Endodermal cell (in vitro differentiated cells): ENCODE measurements around the gene SPINK4. TPM values are rescaled to one million over a fixed set of nuclear protein-coding genes. Genes with fewer than 3 reads are reported as not detected.

Experiments used
- DNase-seq: peaks from one replicate; pipeline ENCODE4 v3.0.0-alpha.2; 2017
- H3K27ac ChIP-seq: 2 replicates; pipeline ENCODE4 v1.5.1; 2013; ENCODE audit warnings: mild to moderate bottlenecking, low read depth, low read length, moderate library complexity
- H3K27me3 ChIP-seq: 2 replicates; pipeline ENCODE4 v1.6.1; 2013; ENCODE audit warnings: mild to moderate bottlenecking, low read length, moderate library complexity; ENCODE audit not compliant: insufficient read depth, control insufficient read depth, poor library complexity, severe bottlenecking
- H3K36me3 ChIP-seq: 2 replicates; pipeline ENCODE4 v1.7.0; 2013; ENCODE audit warnings: mild to moderate bottlenecking, low read length, moderate library complexity; ENCODE audit not compliant: control insufficient read depth, insufficient read depth
- H3K4me1 ChIP-seq: one replicate; pipeline ENCODE4 v1.7.0; 2013; ENCODE audit warnings: low read length; ENCODE audit not compliant: control insufficient read depth, insufficient read depth
- H3K4me3 ChIP-seq: 2 replicates; pipeline ENCODE4 v1.5.1; 2013; ENCODE audit warnings: mild to moderate bottlenecking, low read length, moderate library complexity
- H3K9ac ChIP-seq: 2 replicates; pipeline ENCODE4 v1.6.1; 2013; ENCODE audit warnings: mild to moderate bottlenecking, low read length, moderate library complexity; ENCODE audit not compliant: poor library complexity, severe bottlenecking; ENCODE audit errors: extremely low read depth
- H3K9me3 ChIP-seq: 2 replicates; pipeline ENCODE4 v1.6.1; 2013; ENCODE audit warnings: mild to moderate bottlenecking, low read length, moderate library complexity; ENCODE audit not compliant: control insufficient read depth
- H3K27ac Mint-ChIP-seq: 2 replicates; pipeline ENCODE4 v1.8.0; 2020; ENCODE audit warnings: mixed read lengths
- H3K27me3 Mint-ChIP-seq: 2 replicates; pipeline ENCODE4 v1.8.0; 2021; ENCODE audit warnings: mild to moderate bottlenecking, mixed read lengths; ENCODE audit not compliant: insufficient read depth
- H3K36me3 Mint-ChIP-seq: 2 replicates; pipeline ENCODE4 v1.8.0; 2020; ENCODE audit warnings: low read depth, mixed read lengths
- H3K4me1 Mint-ChIP-seq: 2 replicates; pipeline ENCODE4 v1.8.0; 2020; ENCODE audit warnings: mixed read lengths
- H3K4me3 Mint-ChIP-seq: 2 replicates; pipeline ENCODE4 v1.8.0; 2020; ENCODE audit warnings: mild to moderate bottlenecking, moderate library complexity, mixed read lengths
- H3K9me3 Mint-ChIP-seq: 2 replicates; pipeline ENCODE4 v1.8.0; 2020; ENCODE audit warnings: mild to moderate bottlenecking, mixed read lengths
- WGBS, 2 experiments: methylation state at CpG; one replicate each; pipeline versions ENCODE4 v1.1.5 to v1.1.7; 2013; ENCODE audit warnings: missing lambda C conversion rate in 2 of 2, mixed read lengths in 1 of 2; ENCODE audit not compliant: insufficient coverage in 1 of 2, insufficient read length in 1 of 2; 5-methylcytosine and 5-hydroxymethylcytosine counted together
- total RNA-seq, 2 donors: library from RNA; stranded (reverse); fragmentation: NEBNext Ultra II Directional in 1 of 2; extraction: Animal tissue kit (Norgen Biotek cat#: 25700) in 1 of 2; gene quantifications; 2 replicates in 1 of 2; 3 replicates in 1 of 2; pipeline ENCODE4 v1.2.1, GENCODE V29; 2021
- TF ChIP-seq, protein P1 (sequence below): fragments of 200-600 bp; sonication (generic); conservative IDR thresholded peaks from 2 replicates; pipeline ENCODE4 v1.5.0; 2021; ENCODE audit warnings: antibody characterized with exemption, mild to moderate bottlenecking

SPINK4 gene
- total RNA-seq, 2 donors from 2014 or later: 1.3 to 1.4 TPM

DNA sequence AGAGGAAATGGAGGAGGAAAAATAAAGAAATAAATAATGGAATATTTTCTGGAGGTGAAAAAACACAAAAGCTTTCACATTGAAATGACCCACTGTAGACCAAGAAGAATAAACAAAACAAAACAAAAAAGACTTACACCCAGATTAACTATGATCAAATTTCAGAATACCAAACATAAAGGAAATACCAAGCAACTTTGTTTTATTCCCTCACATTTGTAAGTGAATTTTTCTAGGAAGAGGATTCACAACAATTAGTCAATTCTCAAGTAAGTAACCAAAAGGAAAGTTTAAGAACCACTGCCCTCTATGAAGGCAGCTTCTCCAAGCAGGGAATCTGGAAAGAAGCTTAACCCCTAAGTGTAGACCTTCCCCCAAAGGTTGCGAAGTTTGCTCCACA is 43.2 kb upstream of the SPINK4 start:
- H3K27ac Mint-ChIP-seq: no peak overlapping the region
- H3K27me3 ChIP-seq: no peaks in the 10 kb centered on the region
- TF ChIP-seq, protein P1, sequence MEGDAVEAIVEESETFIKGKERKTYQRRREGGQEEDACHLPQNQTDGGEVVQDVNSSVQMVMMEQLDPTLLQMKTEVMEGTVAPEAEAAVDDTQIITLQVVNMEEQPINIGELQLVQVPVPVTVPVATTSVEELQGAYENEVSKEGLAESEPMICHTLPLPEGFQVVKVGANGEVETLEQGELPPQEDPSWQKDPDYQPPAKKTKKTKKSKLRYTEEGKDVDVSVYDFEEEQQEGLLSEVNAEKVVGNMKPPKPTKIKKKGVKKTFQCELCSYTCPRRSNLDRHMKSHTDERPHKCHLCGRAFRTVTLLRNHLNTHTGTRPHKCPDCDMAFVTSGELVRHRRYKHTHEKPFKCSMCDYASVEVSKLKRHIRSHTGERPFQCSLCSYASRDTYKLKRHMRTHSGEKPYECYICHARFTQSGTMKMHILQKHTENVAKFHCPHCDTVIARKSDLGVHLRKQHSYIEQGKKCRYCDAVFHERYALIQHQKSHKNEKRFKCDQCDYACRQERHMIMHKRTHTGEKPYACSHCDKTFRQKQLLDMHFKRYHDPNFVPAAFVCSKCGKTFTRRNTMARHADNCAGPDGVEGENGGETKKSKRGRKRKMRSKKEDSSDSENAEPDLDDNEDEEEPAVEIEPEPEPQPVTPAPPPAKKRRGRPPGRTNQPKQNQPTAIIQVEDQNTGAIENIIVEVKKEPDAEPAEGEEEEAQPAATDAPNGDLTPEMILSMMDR: no peak
- H3K27ac ChIP-seq: no peak overlapping the region
- H3K4me3 ChIP-seq: no peak overlapping the region
- H3K4me1 ChIP-seq: no peaks in the 10 kb centered on the region
- H3K9me3 ChIP-seq: no peaks in the 10 kb centered on the region
- DNase-seq: no peak
- 90 to 100% methylated on average over 1 of the region's 1 CpG for WGBS, 2 experiments
- peaks cover 8% of the 10 kb centered on the region for H3K4me1 Mint-ChIP-seq
- no peaks in the 10 kb centered on the region for H3K36me3 Mint-ChIP-seq
- H3K27me3 Mint-ChIP-seq: no peaks in the 10 kb centered on the region
- no peaks in the 10 kb centered on the region for H3K36me3 ChIP-seq
- H3K9ac ChIP-seq: no peak overlapping the region
- H3K4me3 Mint-ChIP-seq: no peak overlapping the region
- H3K9me3 Mint-ChIP-seq: peaks cover 4% of the 10 kb centered on the region

DNA sequence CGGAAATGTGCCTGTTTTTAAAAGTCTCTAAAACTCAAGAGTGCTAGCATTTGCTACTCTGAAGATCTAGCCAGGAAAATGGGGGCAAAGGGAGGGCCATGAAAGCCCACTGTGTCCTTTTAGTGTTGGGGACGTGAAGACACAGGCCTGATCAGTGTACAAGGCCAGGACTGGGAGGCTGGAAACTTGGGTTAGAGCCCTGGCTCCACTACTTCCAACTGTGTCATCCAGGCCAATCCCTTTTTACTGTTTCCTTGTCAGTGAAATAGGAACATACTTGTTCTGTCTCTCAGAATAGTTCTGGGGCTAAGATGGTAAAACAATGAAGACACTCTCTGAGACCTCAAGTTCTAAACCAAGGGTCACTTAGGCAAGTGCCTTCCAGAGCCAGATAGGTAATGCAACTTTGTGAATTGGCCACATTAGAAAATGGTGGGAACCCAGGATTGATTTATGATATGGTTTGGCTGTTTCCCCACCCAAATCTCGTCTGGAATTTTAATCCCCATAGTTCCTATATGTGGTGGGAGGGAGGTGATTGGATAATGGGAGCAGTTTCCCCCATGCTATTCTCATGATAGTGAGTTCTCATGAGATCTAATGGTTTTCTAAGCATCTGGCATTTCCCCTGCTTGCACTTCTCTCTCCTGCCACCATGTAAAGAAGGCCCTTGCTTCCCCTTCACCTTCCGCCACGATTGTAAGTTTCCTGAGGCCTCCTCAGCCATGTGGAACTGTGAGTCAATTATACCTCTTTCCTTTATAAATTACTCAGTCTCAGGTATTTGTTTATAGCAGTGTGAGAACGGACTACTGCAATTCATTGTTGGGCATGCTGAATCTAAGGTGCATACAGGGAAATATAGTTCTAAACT is 42.5 kb upstream of the SPINK4 start:
- no peak overlapping the region for H3K9ac ChIP-seq
- WGBS, 2 experiments: 71 to 78% methylated on average over 3 to 6 of the region's 6 CpGs
- Mint-ChIP-seq H3K4me1 (peaks cover 7% of the 10 kb centered on the region), H3K9me3 (peaks cover 4% of the 10 kb centered on the region), H3K27ac (no peak overlapping the region), H3K36me3 (no peaks in the 10 kb centered on the region), H3K27me3 (no peaks in the 10 kb centered on the region), H3K4me3 (no peak overlapping the region)
- no peaks in the 10 kb centered on the region for H3K27me3 ChIP-seq
- H3K4me3 ChIP-seq: no peak overlapping the region
- no peak overlapping the region for H3K27ac ChIP-seq
- H3K4me1 ChIP-seq: no peaks in the 10 kb centered on the region
- no peak for DNase-seq
- no peaks in the 10 kb centered on the region for H3K9me3 ChIP-seq
- H3K36me3 ChIP-seq: no peaks in the 10 kb centered on the region
- TF ChIP-seq, protein P1: peak; percentile 50

- Mint-ChIP-seq H3K36me3 (no peaks in the 10 kb centered on the region), H3K27ac (no peak overlapping the region), H3K4me3 (no peak overlapping the region), H3K27me3 (peaks cover 5% of the 10 kb centered on the region), H3K9me3 (peaks cover 4% of the 10 kb centered on the region), H3K4me1 (peaks cover 4% of the 10 kb centered on the region)
- DNase-seq: no peak
- Histone ChIP-seq H3K9ac (no peak overlapping the region), H3K4me1 (no peaks in the 10 kb centered on the region), H3K9me3 (no peaks in the 10 kb centered on the region), H3K27ac (no peak overlapping the region), H3K36me3 (no peaks in the 10 kb centered on the region), H3K27me3 (no peaks in the 10 kb centered on the region), H3K4me3 (no peak overlapping the region)
- TF ChIP-seq, protein P1: no peak
- WGBS, 2 experiments: 91 to 95% methylated on average over 6 of the region's 6 CpGs
These were observed 41.8 kb upstream of the SPINK4 start for GRCh38 chr9:33198165-33198564.
